ENCODE data around the gene KDELR3. TPM values are rescaled to one million over a fixed set of nuclear protein-coding genes. Genes with fewer than 3 reads are reported as not detected.

Gene KDELR3
- total and polyA plus RNA-seq, 2 experiments from 2014 or later, result 5.6 to 5.7 TPM

DNA sequence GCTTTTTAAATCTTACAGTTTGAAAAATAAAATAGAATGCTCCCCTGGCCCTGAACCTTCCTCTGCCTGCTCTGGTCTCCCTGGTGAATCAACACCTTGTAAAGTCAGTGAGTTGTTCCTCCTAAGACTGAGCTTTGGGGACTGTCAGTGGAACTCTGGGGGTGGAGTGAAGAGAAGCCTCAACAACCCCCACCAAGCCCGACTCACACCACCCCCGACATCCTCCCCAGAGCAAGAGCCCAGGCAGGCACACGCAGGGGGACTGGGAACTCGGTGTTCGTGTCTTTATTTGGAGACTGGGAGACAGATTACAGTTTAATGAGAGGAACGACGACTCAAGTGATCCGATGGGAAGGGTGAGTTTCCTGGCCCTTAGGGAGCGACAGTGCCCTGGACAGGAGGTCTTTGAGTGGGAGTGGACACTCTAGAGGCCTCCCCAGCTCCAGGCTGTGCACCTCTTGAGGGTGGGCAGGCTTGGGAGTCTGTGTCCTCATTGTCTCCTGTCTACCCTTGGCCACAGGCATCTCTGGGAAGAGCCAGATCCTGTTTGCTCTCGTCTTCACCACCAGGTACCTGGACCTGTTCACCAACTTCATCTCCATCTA is 6.2 kb downstream of the KDELR3 start (continued):
- TF ChIP-seq, protein P1, sequence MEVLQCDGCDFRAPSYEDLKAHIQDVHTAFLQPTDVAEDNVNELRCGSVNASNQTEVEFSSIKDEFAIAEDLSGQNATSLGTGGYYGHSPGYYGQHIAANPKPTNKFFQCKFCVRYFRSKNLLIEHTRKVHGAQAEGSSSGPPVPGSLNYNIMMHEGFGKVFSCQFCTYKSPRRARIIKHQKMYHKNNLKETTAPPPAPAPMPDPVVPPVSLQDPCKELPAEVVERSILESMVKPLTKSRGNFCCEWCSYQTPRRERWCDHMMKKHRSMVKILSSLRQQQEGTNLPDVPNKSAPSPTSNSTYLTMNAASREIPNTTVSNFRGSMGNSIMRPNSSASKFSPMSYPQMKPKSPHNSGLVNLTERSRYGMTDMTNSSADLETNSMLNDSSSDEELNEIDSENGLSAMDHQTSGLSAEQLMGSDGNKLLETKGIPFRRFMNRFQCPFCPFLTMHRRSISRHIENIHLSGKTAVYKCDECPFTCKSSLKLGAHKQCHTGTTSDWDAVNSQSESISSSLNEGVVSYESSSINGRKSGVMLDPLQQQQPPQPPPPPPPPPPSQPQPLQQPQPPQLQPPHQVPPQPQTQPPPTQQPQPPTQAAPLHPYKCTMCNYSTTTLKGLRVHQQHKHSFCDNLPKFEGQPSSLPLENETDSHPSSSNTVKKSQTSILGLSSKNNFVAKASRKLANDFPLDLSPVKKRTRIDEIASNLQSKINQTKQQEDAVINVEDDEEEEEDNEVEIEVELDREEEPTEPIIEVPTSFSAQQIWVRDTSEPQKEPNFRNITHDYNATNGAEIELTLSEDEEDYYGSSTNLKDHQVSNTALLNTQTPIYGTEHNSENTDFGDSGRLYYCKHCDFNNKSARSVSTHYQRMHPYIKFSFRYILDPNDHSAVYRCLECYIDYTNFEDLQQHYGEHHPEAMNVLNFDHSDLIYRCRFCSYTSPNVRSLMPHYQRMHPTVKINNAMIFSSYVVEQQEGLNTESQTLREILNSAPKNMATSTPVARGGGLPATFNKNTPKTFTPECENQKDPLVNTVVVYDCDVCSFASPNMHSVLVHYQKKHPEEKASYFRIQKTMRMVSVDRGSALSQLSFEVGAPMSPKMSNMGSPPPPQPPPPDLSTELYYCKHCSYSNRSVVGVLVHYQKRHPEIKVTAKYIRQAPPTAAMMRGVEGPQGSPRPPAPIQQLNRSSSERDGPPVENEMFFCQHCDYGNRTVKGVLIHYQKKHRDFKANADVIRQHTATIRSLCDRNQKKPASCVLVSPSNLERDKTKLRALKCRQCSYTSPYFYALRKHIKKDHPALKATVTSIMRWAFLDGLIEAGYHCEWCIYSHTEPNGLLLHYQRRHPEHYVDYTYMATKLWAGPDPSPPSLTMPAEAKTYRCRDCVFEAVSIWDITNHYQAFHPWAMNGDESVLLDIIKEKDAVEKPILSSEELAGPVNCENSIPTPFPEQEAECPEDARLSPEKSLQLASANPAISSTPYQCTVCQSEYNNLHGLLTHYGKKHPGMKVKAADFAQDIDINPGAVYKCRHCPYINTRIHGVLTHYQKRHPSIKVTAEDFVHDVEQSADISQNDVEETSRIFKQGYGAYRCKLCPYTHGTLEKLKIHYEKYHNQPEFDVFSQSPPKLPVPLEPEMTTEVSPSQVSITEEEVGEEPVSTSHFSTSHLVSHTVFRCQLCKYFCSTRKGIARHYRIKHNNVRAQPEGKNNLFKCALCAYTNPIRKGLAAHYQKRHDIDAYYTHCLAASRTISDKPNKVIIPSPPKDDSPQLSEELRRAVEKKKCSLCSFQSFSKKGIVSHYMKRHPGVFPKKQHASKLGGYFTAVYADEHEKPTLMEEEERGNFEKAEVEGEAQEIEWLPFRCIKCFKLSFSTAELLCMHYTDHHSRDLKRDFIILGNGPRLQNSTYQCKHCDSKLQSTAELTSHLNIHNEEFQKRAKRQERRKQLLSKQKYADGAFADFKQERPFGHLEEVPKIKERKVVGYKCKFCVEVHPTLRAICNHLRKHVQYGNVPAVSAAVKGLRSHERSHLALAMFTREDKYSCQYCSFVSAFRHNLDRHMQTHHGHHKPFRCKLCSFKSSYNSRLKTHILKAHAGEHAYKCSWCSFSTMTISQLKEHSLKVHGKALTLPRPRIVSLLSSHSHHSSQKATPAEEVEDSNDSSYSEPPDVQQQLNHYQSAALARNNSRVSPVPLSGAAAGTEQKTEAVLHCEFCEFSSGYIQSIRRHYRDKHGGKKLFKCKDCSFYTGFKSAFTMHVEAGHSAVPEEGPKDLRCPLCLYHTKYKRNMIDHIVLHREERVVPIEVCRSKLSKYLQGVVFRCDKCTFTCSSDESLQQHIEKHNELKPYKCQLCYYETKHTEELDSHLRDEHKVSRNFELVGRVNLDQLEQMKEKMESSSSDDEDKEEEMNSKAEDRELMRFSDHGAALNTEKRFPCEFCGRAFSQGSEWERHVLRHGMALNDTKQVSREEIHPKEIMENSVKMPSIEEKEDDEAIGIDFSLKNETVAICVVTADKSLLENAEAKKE (CRISPR knock-in tag; IDR thresholded peaks at IDR 0.05), result no peak
- TF ChIP-seq, protein P2, sequence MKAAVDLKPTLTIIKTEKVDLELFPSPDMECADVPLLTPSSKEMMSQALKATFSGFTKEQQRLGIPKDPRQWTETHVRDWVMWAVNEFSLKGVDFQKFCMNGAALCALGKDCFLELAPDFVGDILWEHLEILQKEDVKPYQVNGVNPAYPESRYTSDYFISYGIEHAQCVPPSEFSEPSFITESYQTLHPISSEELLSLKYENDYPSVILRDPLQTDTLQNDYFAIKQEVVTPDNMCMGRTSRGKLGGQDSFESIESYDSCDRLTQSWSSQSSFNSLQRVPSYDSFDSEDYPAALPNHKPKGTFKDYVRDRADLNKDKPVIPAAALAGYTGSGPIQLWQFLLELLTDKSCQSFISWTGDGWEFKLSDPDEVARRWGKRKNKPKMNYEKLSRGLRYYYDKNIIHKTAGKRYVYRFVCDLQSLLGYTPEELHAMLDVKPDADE (IDR thresholded peaks at IDR 0.05), result no peak
- TF ChIP-seq STAT1 (IDR thresholded peaks at IDR 0.05; ENCODE audit: unreplicated experiment) (no peak), NANOG (IDR thresholded peaks at IDR 0.05; ENCODE audit: borderline replicate concordance) (no peak), POLR2AphosphoS5 (IDR thresholded peaks at IDR 0.05; ENCODE audit: low read depth) (no peak)

DNA sequence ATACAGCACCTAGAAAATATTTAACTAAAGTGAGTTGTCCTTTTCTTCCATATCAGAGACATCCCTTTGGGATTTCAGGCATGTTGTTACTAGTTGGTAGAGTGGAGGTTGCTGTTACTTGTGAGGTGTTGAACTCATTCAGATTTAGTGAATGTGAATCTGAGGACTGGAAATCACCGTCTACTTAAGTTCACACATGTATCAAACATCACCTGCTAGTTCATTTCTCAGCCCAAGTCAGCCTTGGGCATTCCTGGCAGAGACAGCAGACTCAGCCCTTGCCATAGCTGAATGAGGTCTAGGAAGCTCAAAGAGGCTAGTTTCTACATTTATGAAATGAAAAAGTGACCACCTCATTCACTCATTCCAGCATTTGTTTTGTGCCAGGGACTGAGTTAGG is 9.7 kb downstream of the KDELR3 start:
- no peak overlapping the region for H3K4me3 ChIP-seq
- H3K4me2 ChIP-seq, result no peak overlapping the region
- ATAC-seq (no peak), DNase-seq (ENCODE audit: low spot score) (no peak)
- no peaks in the 10 kb centered on the region for H3K27me3 ChIP-seq (ENCODE audit: insufficient read depth)
- H3K36me3 ChIP-seq (ENCODE audit: insufficient read depth), result peaks cover 7% of the 10 kb centered on the region; the same call in 1 of the 2 replicates
- no peaks in the 10 kb centered on the region for H3K9me2 ChIP-seq (ENCODE audit: insufficient read depth)
- H3K36me3 Mint-ChIP-seq (ENCODE audit: low read depth), result peaks cover 21% of the 10 kb centered on the region; the same call in 2 of the 3 replicates
- no peak overlapping the region for H3K4me3 Mint-ChIP-seq
- no peaks in the 10 kb centered on the region for H3K79me2 ChIP-seq (replicated peaks; ENCODE audit: insufficient read depth)
- H3K4me1 Mint-ChIP-seq, result peaks cover 4% of the 10 kb centered on the region; the same call in 2 of the 3 replicates
- H3K27me3 Mint-ChIP-seq (ENCODE audit: insufficient read depth, low read depth, poor library complexity), result peaks cover 11% of the 10 kb centered on the region
- H3F3A ChIP-seq (replicated peaks; ENCODE audit: low read depth), result peaks cover 26% of the 10 kb centered on the region
- H3K27ac ChIP-seq (ENCODE audit: low read depth), result no peak overlapping the region
- no peaks in the 10 kb centered on the region for H3K9me3 Mint-ChIP-seq
- H2AFZ ChIP-seq, result no peak overlapping the region
- no peaks in the 10 kb centered on the region for H3K4me1 ChIP-seq (ENCODE audit: insufficient read depth)
- H4K20me1 ChIP-seq (replicated peaks; ENCODE audit: insufficient read depth), result peaks cover 10% of the 10 kb centered on the region
- H3K27ac Mint-ChIP-seq, result no peak overlapping the region
- TF ChIP-seq NANOG (IDR thresholded peaks at IDR 0.05; ENCODE audit: borderline replicate concordance) (no peak), POLR2AphosphoS5 (IDR thresholded peaks at IDR 0.05; ENCODE audit: low read depth) (no peak), JUNB (IDR thresholded peaks at IDR 0.05; ENCODE audit: unreplicated experiment) (no peak)
- TF ChIP-seq, protein P1 (CRISPR knock-in tag; IDR thresholded peaks at IDR 0.05), result no peak
